H1 (cell line): ENCODE data around the gene STK36. TPM values are rescaled to one million over a fixed set of nuclear protein-coding genes. Genes with fewer than 3 reads are reported as not detected.

Source experiments
- CTCF ChIA-PET: fragments of 300-600 bp; sonication (Branson Sonifier 250); formaldehyde crosslinking; loops from one replicate; lab custom pipeline; 2021; ENCODE audit not compliant: partially characterized antibody; lab: Charles Lee
- POLR2A ChIA-PET: fragments of 300-600 bp; sonication (Branson Sonifier 250); formaldehyde crosslinking; loops from one replicate; lab custom pipeline; 2021; ENCODE audit warnings: inconsistent platforms; ENCODE audit not compliant: partially characterized antibody; lab: Charles Lee
- DNase-seq, 2 experiments: peaks; one replicate each; pipeline versions ENCODE4 v3.0.0 to v3.0.0-alpha.2; 2010 to 2022; ENCODE audit warnings: low spot score in 2 of 2, low read depth in 1 of 2, mixed read lengths in 1 of 2
- FAIRE-seq: peaks from 2 replicates; lab custom pipeline; 2011; peaks lifted over from hg19 to GRCh38; lab: Jason Lieb, UNC
- H2AFZ ChIP-seq: 2 replicates; pipeline ENCODE4 v1.8.1; 2012; ENCODE audit warnings: low read length, inconsistent platforms
- H2AK5ac ChIP-seq: 2 replicates; pipeline ENCODE4 v1.6.1; 2013; ENCODE audit warnings: low read depth, low read length
- H2BK120ac ChIP-seq: replicated peaks from 2 replicates; pipeline ENCODE3; 2013; ENCODE audit warnings: low read depth, low read length, inconsistent platforms
- H2BK12ac ChIP-seq: 2 replicates; pipeline ENCODE4 v1.6.1; 2013; ENCODE audit warnings: low read depth, low read length
- H2BK15ac ChIP-seq: 2 replicates; pipeline ENCODE4 v1.6.1; 2013; ENCODE audit warnings: low read length
- H2BK20ac ChIP-seq: 2 replicates; pipeline ENCODE4 v1.6.1; 2013; ENCODE audit warnings: low read length
- H2BK5ac ChIP-seq: 2 replicates; pipeline ENCODE4 v1.6.1; 2013; ENCODE audit warnings: low read depth, low read length
- H3K14ac ChIP-seq: 2 replicates; pipeline ENCODE4 v1.6.1; 2013; ENCODE audit warnings: inconsistent platforms; ENCODE audit not compliant: insufficient read length
- H3K18ac ChIP-seq: 2 replicates; pipeline ENCODE4 v1.6.1; 2013; ENCODE audit warnings: low read length; ENCODE audit errors: extremely low read depth
- H3K23ac ChIP-seq: 2 replicates; pipeline ENCODE4 v1.6.1; 2013; ENCODE audit warnings: inconsistent platforms; ENCODE audit not compliant: insufficient read length
- H3K23me2 ChIP-seq: 2 replicates; pipeline ENCODE4 v1.6.1; 2013; ENCODE audit warnings: low read depth, low read length
- H3K27ac ChIP-seq: 2 replicates; pipeline ENCODE4 v1.6.1; 2011; ENCODE audit warnings: low read depth, low read length, inconsistent platforms
- H3K27me3 ChIP-seq, 4 experiments: replicated peaks in 1 of 4; 1 replicate in 1 of 4; 2 replicates in 3 of 4; pipeline versions ENCODE4 v1.6.1 to v1.8.1; 2011 to 2013; ENCODE audit warnings: low read length in 3 of 4, mild to moderate bottlenecking in 3 of 4, inconsistent platforms in 2 of 4, mixed read lengths in 2 of 4, moderate library complexity in 1 of 4; ENCODE audit not compliant: control insufficient read depth in 3 of 4, insufficient read depth in 3 of 4; ENCODE audit errors: extremely low read depth in 1 of 4
- H3K36me3 ChIP-seq, 4 experiments: 2 replicates each; pipeline versions ENCODE4 v1.6.1 to v1.8.1; 2011 to 2013; ENCODE audit warnings: mild to moderate bottlenecking in 4 of 4, low read length in 3 of 4, moderate library complexity in 2 of 4, control low read depth in 1 of 4, inconsistent platforms in 1 of 4; ENCODE audit not compliant: insufficient read depth in 4 of 4, control insufficient read depth in 2 of 4
- H3K4ac ChIP-seq: replicated peaks from 2 replicates; pipeline ENCODE3; 2013; ENCODE audit warnings: low read length, low read depth, mixed read lengths, inconsistent platforms; ENCODE audit not compliant: insufficient read length
- H3K4me1 ChIP-seq, 4 experiments: replicated peaks in 1 of 4; 1 replicate in 1 of 4; 2 replicates in 3 of 4; pipeline versions ENCODE4 v1.6.1 to v1.8.1; 2011 to 2013; ENCODE audit warnings: low read length in 3 of 4, inconsistent platforms in 2 of 4, mixed read lengths in 1 of 4; ENCODE audit not compliant: insufficient read depth in 4 of 4, control insufficient read depth in 3 of 4
- H3K4me2 ChIP-seq, 2 experiments: 2 replicates each; pipeline versions ENCODE4 v1.6.1 to v1.8.1; 2011 to 2013; ENCODE audit warnings: low read depth in 2 of 2, low read length in 2 of 2, control low read depth in 1 of 2, inconsistent platforms in 1 of 2, mild to moderate bottlenecking in 1 of 2; ENCODE audit not compliant: insufficient read depth in 1 of 2
- H3K4me3 ChIP-seq, 4 experiments: fragments of 200-600, 300-600 bp in 1 of 4; sonication (generic), shearing (Covaris generic), sonication (Bioruptor Twin) in 1 of 4; 2 replicates each; pipeline versions ENCODE4 v1.5.1 to v1.8.1; 2011 to 2016; ENCODE audit warnings: low read length in 4 of 4, low read depth in 3 of 4, control low read depth in 2 of 4, inconsistent platforms in 2 of 4, mild to moderate bottlenecking in 2 of 4, mixed read lengths in 1 of 4, moderate library complexity in 1 of 4; ENCODE audit not compliant: insufficient read depth in 2 of 4; ENCODE audit errors: extremely low read depth in 1 of 4
- H3K56ac ChIP-seq: replicated peaks from 2 replicates; pipeline ENCODE3; 2013; ENCODE audit warnings: low read depth, mild to moderate bottlenecking, mixed read lengths, low read length, inconsistent platforms; ENCODE audit not compliant: insufficient read length
- H3K79me1 ChIP-seq: 2 replicates; pipeline ENCODE4 v1.6.1; 2013; ENCODE audit warnings: low read depth, low read length, control low read depth
- H3K79me2 ChIP-seq, 2 experiments: 2 replicates each; pipeline versions ENCODE4 v1.6.1 to v1.8.1; 2012 to 2013; ENCODE audit warnings: low read length in 2 of 2, mild to moderate bottlenecking in 2 of 2, inconsistent platforms in 1 of 2; ENCODE audit not compliant: insufficient read depth in 2 of 2, control insufficient read depth in 1 of 2
- H3K9ac ChIP-seq, 4 experiments: replicated peaks in 1 of 4; 1 replicate in 1 of 4; 2 replicates in 3 of 4; pipeline versions ENCODE4 v1.6.1 to v1.8.1; 2011 to 2013; ENCODE audit warnings: low read depth in 3 of 4, low read length in 3 of 4, control low read depth in 2 of 4, mild to moderate bottlenecking in 2 of 4, moderate library complexity in 2 of 4, inconsistent platforms in 1 of 4; ENCODE audit errors: extremely low read depth in 1 of 4
- H3K9me3 ChIP-seq, 2 experiments: 2 replicates each; pipeline versions ENCODE4 v1.6.1 to v1.8.1; 2012 to 2013; ENCODE audit warnings: mild to moderate bottlenecking in 2 of 2, moderate library complexity in 2 of 2, control low read depth in 1 of 2, inconsistent platforms in 1 of 2, low read depth in 1 of 2, low read length in 1 of 2, mixed read lengths in 1 of 2; ENCODE audit not compliant: insufficient read depth in 2 of 2
- H4K20me1 ChIP-seq, 2 experiments: replicated peaks in 1 of 2; 2 replicates each; pipeline versions ENCODE3 to v1.8.1; 2011 to 2013; ENCODE audit warnings: inconsistent platforms in 2 of 2, low read length in 2 of 2, mild to moderate bottlenecking in 1 of 2; ENCODE audit not compliant: insufficient read depth in 2 of 2, control insufficient read depth in 1 of 2
- H4K5ac ChIP-seq: 2 replicates; pipeline ENCODE4 v1.6.1; 2013; ENCODE audit warnings: low read length, low read depth, mixed read lengths, inconsistent platforms; ENCODE audit not compliant: insufficient read length
- H4K8ac ChIP-seq: 2 replicates; pipeline ENCODE4 v1.8.0; 2013; ENCODE audit warnings: mild to moderate bottlenecking, moderate library complexity, low read length, inconsistent platforms; ENCODE audit not compliant: insufficient read depth; ENCODE audit errors: extremely low read depth
- H4K91ac ChIP-seq: replicated peaks from 2 replicates; pipeline ENCODE3; 2013; ENCODE audit warnings: low read length, mixed read lengths, inconsistent platforms; ENCODE audit not compliant: insufficient read length
- CEBPB ChIP-seq: IDR thresholded peaks from 2 replicates; pipeline ENCODE4 v1.6.1; 2012; ENCODE audit warnings: low read depth, low read length
- CHD2 ChIP-seq: IDR thresholded peaks from 2 replicates; pipeline ENCODE4 v1.6.1; 2012; ENCODE audit warnings: low read length, improper control_type of control experiment
- EZH2 ChIP-seq: fragments of 200-600 bp; sonication (generic); IDR thresholded peaks from 2 replicates; pipeline ENCODE4 v1.7.1; 2012; ENCODE audit warnings: low read depth, mild to moderate bottlenecking, moderate library complexity, low read length, inconsistent platforms; ENCODE audit not compliant: severe bottlenecking
- GABPA ChIP-seq: IDR thresholded peaks from 2 replicates; pipeline ENCODE4 v1.6.1; 2011; ENCODE audit warnings: mild to moderate bottlenecking, low read length, moderate library complexity, borderline replicate concordance; ENCODE audit not compliant: insufficient read depth
- HDAC6 ChIP-seq: IDR thresholded peaks from one replicate; pipeline ENCODE4 v1.7.1; 2012; ENCODE audit warnings: low read depth, mild to moderate bottlenecking, inconsistent platforms, low read length, moderate library complexity
- JUN ChIP-seq: IDR thresholded peaks from 2 replicates; pipeline ENCODE4 v1.6.1; 2011; ENCODE audit warnings: low read depth, mild to moderate bottlenecking, improper control_type of control experiment, low read length
- KDM5A ChIP-seq: fragments of 200-600 bp; IDR thresholded peaks from 2 replicates; pipeline ENCODE4 v1.7.1; 2012; ENCODE audit warnings: mild to moderate bottlenecking, low read length, inconsistent platforms, mixed read lengths
- RFX5 ChIP-seq: IDR thresholded peaks from 2 replicates; pipeline ENCODE4 v1.6.1; 2011; ENCODE audit warnings: low read depth, low read length, improper control_type of control experiment, borderline replicate concordance
- SP1 ChIP-seq: IDR thresholded peaks from 2 replicates; pipeline ENCODE4 v1.6.1; 2011; ENCODE audit warnings: low read depth, low read length
- TBP ChIP-seq: IDR thresholded peaks from 2 replicates; pipeline ENCODE4 v1.6.1; 2011; ENCODE audit warnings: low read depth, low read length, improper control_type of control experiment
- polyA plus RNA-seq, 7 experiments: library from polyadenylated mRNA; depleted of rRNA in 3 of 7; stranded (reverse) in 5 of 7; unstranded in 2 of 7; fragments of >200 nt in 5 of 7; fragments of 200-250 nt in 2 of 7; gene quantifications; 1 replicate in 5 of 7; 2 replicates in 1 of 7; 4 replicates in 1 of 7; pipeline versions ENCODE4 v1.2.1 to v1.2.3, GENCODE V29; 2011 to 2013; ENCODE audit warnings: missing spikeins in 2 of 7, mixed read lengths in 2 of 7
- total RNA-seq: library from RNA; stranded (reverse); fragmentation: NEBNext Ultra II Directional; extraction: Animal tissue kit (Norgen Biotek cat#: 25700); gene quantifications from 2 replicates; pipeline ENCODE4 v1.2.1, GENCODE V29; 2021
- TF ChIP-seq, protein P1 (sequence below): IDR thresholded peaks from 2 replicates; pipeline ENCODE4 v1.6.1; 2012; ENCODE audit warnings: inconsistent platforms
- TF ChIP-seq, protein P2 (sequence below), 3 experiments: IDR thresholded peaks; 1 replicate in 2 of 3; 2 replicates in 1 of 3; pipeline versions ENCODE4 v1.5.1 to v1.6.1; 2011; ENCODE audit warnings: low read length in 3 of 3, mild to moderate bottlenecking in 3 of 3, inconsistent platforms in 2 of 3, low read depth in 1 of 3, moderate library complexity in 1 of 3; ENCODE audit not compliant: insufficient read depth in 1 of 3; ENCODE audit errors: control extremely low read depth in 1 of 3

The STK36 gene
- total and polyA plus RNA-seq, 2 of the 8 experiments (the other 6 are each of a cell fraction or from before 2014, with no cell fraction given) = 41.4 to 57.6 TPM

DNA sequence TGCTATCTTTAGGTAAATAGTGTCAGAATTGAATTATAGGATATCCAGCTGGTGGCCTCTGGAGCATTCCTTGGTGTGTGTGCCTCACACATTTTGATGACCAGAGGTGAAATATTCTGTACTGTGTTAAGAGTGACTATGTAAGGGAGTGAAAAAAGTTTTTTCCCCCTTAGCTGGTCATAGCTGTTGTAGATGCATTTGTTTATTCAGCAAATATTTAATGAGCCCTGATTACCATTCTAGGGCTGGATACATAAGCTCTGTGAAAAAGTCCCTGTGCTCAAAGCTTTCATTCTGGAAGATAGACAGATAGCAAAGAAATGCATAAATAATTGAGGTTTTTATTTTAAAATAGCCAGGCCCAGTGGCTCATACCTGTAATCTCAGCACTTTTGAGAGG, 49.6 kb downstream of the STK36 start:
- no peak overlapping the region for H2AK5ac ChIP-seq
- no peak overlapping the region for H4K5ac ChIP-seq
- H2BK15ac ChIP-seq = no peak overlapping the region
- no peak overlapping the region for H3K14ac ChIP-seq
- CTCF ChIA-PET = interaction anchor here (1.0 to 3.4 kb wide), 9 partner anchors 9 to 127 kb away, joined by 3 to 25 read pairs (median 8); partner anchors contain the start of gene TTLL4
- H2BK20ac ChIP-seq = no peak overlapping the region
- H2BK12ac ChIP-seq = no peak overlapping the region
- H3K36me3 ChIP-seq = peaks cover 0 to 3% (median 0%) of the 10 kb centered on the region in 4 experiments; a peak in 1 of 8 replicates
- no peak overlapping the region for H3K4me3 ChIP-seq
- H3K18ac ChIP-seq = no peak overlapping the region
- H3K4me1 ChIP-seq = peaks cover 0 to 15% (median 3%) of the 10 kb centered on the region in 4 experiments; a peak in 3 of 7 replicates
- no peak overlapping the region; a peak in 1 of 4 replicates for H3K4me2 ChIP-seq
- H4K91ac ChIP-seq = no peak overlapping the region
- no peak overlapping the region for H3K4ac ChIP-seq
- H3K27ac ChIP-seq = no peak overlapping the region
- no peak overlapping the region for H3K23ac ChIP-seq
- no peak for DNase-seq
- no peaks in the 10 kb centered on the region for H3K27me3 ChIP-seq
- H3K9me3 ChIP-seq = no peaks in the 10 kb centered on the region
- no peak overlapping the region for H2AFZ ChIP-seq
- peaks cover 2% of the 10 kb centered on the region; the same call in 1 of the 2 replicates for H3K79me1 ChIP-seq
- peaks cover 11 to 89% of the 10 kb centered on the region in 2 experiments for H3K79me2 ChIP-seq
- H2BK5ac ChIP-seq = no peak overlapping the region
- no peaks in the 10 kb centered on the region for H3K23me2 ChIP-seq
- no peak overlapping the region for H3K9ac ChIP-seq
- no peak for FAIRE-seq
- POLR2A ChIA-PET = interaction anchor here (0.6 to 1.7 kb wide), 3 partner anchors 13 to 60 kb away, joined by 4 to 5 read pairs (median 4); partner anchors contain the start of gene CYP27A1
- peaks cover 3 to 6% of the 10 kb centered on the region in 2 experiments for H4K20me1 ChIP-seq
- no peak overlapping the region for H4K8ac ChIP-seq
- no peak overlapping the region for H2BK120ac ChIP-seq
- H3K56ac ChIP-seq = no peak overlapping the region
- TF ChIP-seq GABPA (no peak), JUN (no peak), TBP (no peak), CHD2 (no peak), CEBPB (no peak), RFX5 (no peak), SP1 (no peak), HDAC6 (no peak), EZH2 (no peak), KDM5A (no peak)
- TF ChIP-seq, protein P1, sequence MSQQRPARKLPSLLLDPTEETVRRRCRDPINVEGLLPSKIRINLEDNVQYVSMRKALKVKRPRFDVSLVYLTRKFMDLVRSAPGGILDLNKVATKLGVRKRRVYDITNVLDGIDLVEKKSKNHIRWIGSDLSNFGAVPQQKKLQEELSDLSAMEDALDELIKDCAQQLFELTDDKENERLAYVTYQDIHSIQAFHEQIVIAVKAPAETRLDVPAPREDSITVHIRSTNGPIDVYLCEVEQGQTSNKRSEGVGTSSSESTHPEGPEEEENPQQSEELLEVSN = no peak
- TF ChIP-seq, protein P2, sequence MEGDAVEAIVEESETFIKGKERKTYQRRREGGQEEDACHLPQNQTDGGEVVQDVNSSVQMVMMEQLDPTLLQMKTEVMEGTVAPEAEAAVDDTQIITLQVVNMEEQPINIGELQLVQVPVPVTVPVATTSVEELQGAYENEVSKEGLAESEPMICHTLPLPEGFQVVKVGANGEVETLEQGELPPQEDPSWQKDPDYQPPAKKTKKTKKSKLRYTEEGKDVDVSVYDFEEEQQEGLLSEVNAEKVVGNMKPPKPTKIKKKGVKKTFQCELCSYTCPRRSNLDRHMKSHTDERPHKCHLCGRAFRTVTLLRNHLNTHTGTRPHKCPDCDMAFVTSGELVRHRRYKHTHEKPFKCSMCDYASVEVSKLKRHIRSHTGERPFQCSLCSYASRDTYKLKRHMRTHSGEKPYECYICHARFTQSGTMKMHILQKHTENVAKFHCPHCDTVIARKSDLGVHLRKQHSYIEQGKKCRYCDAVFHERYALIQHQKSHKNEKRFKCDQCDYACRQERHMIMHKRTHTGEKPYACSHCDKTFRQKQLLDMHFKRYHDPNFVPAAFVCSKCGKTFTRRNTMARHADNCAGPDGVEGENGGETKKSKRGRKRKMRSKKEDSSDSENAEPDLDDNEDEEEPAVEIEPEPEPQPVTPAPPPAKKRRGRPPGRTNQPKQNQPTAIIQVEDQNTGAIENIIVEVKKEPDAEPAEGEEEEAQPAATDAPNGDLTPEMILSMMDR (IDR thresholded peaks at IDR 0.05; ENCODE audit: control extremely low read depth in 1 of 3, insufficient read depth in 1 of 3, low read depth in 1 of 3, low read length in 3 of 3) = no peak
